WTC11 (cell line): ENCODE measurements around the gene KRTAP19-5. TPM values are rescaled to one million over a fixed set of nuclear protein-coding genes. Genes with fewer than 3 reads are reported as not detected.

Experiments
- ATAC-seq: fragments of 200-7000 bp; cut with Tn5 transposase; 2 replicates; pipeline ENCODE4 v1.10.0; 2021; ENCODE audit warnings: mild to moderate bottlenecking, moderate library complexity
- CTCF ChIA-PET: fragments of 300-600 bp; sonication (Branson Sonifier 250); formaldehyde crosslinking; loops from one replicate; lab custom pipeline; 2021; ENCODE audit warnings: antibody characterized with exemption; lab: Charles Lee
- POLR2A ChIA-PET: fragments of 350-600 bp; sonication (Branson Sonifier 250); formaldehyde crosslinking; loops from one replicate; lab custom pipeline; 2021; ENCODE audit warnings: antibody characterized with exemption; lab: Charles Lee
- DNase-seq: peaks from one replicate; pipeline ENCODE4 v3.0.0; 2021; ENCODE audit warnings: low spot score
- H3K27ac Mint-ChIP-seq: 2 replicates; pipeline ENCODE4 v1.8.0; 2021; ENCODE audit warnings: mixed read lengths
- H3K27me3 Mint-ChIP-seq: 2 replicates; pipeline ENCODE4 v1.8.0; 2021; ENCODE audit warnings: low read depth, mild to moderate bottlenecking, moderate library complexity, mixed read lengths
- H3K36me3 Mint-ChIP-seq: 2 replicates; pipeline ENCODE4 v1.8.0; 2021; ENCODE audit warnings: mixed read lengths
- H3K4me1 Mint-ChIP-seq: 2 replicates; pipeline ENCODE4 v1.8.0; 2022; ENCODE audit warnings: mixed read lengths
- H3K4me3 Mint-ChIP-seq: 2 replicates; pipeline ENCODE4 v1.8.0; 2021; ENCODE audit warnings: mild to moderate bottlenecking, moderate library complexity, mixed read lengths
- H3K9me3 Mint-ChIP-seq: 2 replicates; pipeline ENCODE4 v1.8.0; 2021; ENCODE audit warnings: mixed read lengths
- AR ChIP-seq: fragments of 250-450 bp; sonication (Bioruptor Pico); IDR thresholded peaks from 2 replicates; pipeline ENCODE4 v1.9.0; 2021; ENCODE audit warnings: mild to moderate bottlenecking
- ARID4B ChIP-seq: sonication (generic); formaldehyde crosslinking; IDR thresholded peaks from 2 replicates; pipeline ENCODE4 v1.8.0; 2023; ENCODE audit warnings: missing genetic modification reagents, mild to moderate bottlenecking, borderline replicate concordance
- ATF3 ChIP-seq: sonication (generic); formaldehyde crosslinking; conservative IDR thresholded peaks from 2 replicates; pipeline ENCODE4 v1.8.1; 2022; ENCODE audit warnings: mild to moderate bottlenecking, missing genetic modification reagents
- ELF4 ChIP-seq: sonication (generic); formaldehyde crosslinking; IDR thresholded peaks from 2 replicates; pipeline ENCODE4 v1.8.1; 2022; ENCODE audit warnings: low read depth, mild to moderate bottlenecking, moderate library complexity, missing genetic modification reagents
- FOXJ3 ChIP-seq: sonication (generic); formaldehyde crosslinking; IDR thresholded peaks from 2 replicates; pipeline ENCODE4 v1.9.0; 2021; ENCODE audit warnings: missing genetic modification reagents, mild to moderate bottlenecking, borderline replicate concordance
- IRF2 ChIP-seq: sonication (generic); formaldehyde crosslinking; IDR thresholded peaks from 2 replicates; pipeline ENCODE4 v1.8.0; 2022; ENCODE audit warnings: low read depth, missing genetic modification reagents, borderline replicate concordance
- JUN ChIP-seq: sonication (generic); formaldehyde crosslinking; IDR thresholded peaks from 2 replicates; pipeline ENCODE4 v1.8.0; 2023; ENCODE audit warnings: mild to moderate bottlenecking, missing genetic modification reagents
- KAT7 ChIP-seq: sonication (generic); formaldehyde crosslinking; IDR thresholded peaks from 2 replicates; pipeline ENCODE4 v1.8.1; 2023; ENCODE audit warnings: missing genetic modification reagents, mild to moderate bottlenecking, borderline replicate concordance
- MYBL2 ChIP-seq: sonication (generic); formaldehyde crosslinking; IDR thresholded peaks from 2 replicates; pipeline ENCODE4 v1.8.1; 2023; ENCODE audit warnings: mild to moderate bottlenecking, moderate library complexity, missing genetic modification reagents
- RELA ChIP-seq: sonication (generic); formaldehyde crosslinking; IDR thresholded peaks from 2 replicates; pipeline ENCODE4 v1.8.1; 2022; ENCODE audit warnings: missing genetic modification reagents, mild to moderate bottlenecking, borderline replicate concordance
- ZBTB43 ChIP-seq: sonication (generic); formaldehyde crosslinking; IDR thresholded peaks from 2 replicates; pipeline ENCODE4 v1.8.1; 2023; ENCODE audit warnings: mild to moderate bottlenecking, missing genetic modification reagents
- ZMAT4 ChIP-seq: fragments of 250-450 bp; sonication (Bioruptor Pico); IDR thresholded peaks from 2 replicates; pipeline ENCODE4 v1.9.0; 2021; ENCODE audit warnings: mild to moderate bottlenecking
- ZSCAN18 ChIP-seq: fragments of 250-450 bp; sonication (Bioruptor Pico); IDR thresholded peaks from 2 replicates; pipeline ENCODE4 v2.1.2; 2022; ENCODE audit warnings: mild to moderate bottlenecking, moderate library complexity
- total RNA-seq: library from RNA; stranded (reverse); gene quantifications from 3 replicates; pipeline ENCODE4 v1.2.3, GENCODE V29; 2021

The KRTAP19-5 gene
- total RNA-seq, 1 experiment from 2014 or later, result not detected

GRCh38 chr21:30482130-30482529 lies 19.8 kb downstream of the KRTAP19-5 start (continued):
- no peak for TF ChIP-seq FOXJ3 (CRISPR knock-in tag)
- no peak for TF ChIP-seq MYBL2 (CRISPR knock-in tag)
- TF ChIP-seq ATF3 (CRISPR knock-in tag), result no peak
- TF ChIP-seq ARID4B (CRISPR knock-in tag), result no peak
- no peak for TF ChIP-seq AR (CRISPR knock-in tag)
- TF ChIP-seq ZMAT4 (CRISPR knock-in tag), result no peak
- TF ChIP-seq KAT7 (CRISPR knock-in tag), result no peak
- no peak for TF ChIP-seq IRF2

GRCh38 chr21:30480145-30480544 lies 21.8 kb downstream of the KRTAP19-5 start, which contains the start of gene KRTAP19-1:
KRTAP19-1 (minus strand) TSS chr21:30480367; CDS start chr21:30480317, 50 bp downstream.
- TF ChIP-seq ELF4, result no peak
- no peak for TF ChIP-seq ZSCAN18
- TF ChIP-seq ZBTB43 (CRISPR knock-in tag), result no peak
- TF ChIP-seq JUN (CRISPR knock-in tag), result no peak
- no peak for TF ChIP-seq RELA (CRISPR knock-in tag)
- ATAC-seq, result no peak
- DNase-seq, result no peak
- Mint-ChIP-seq H3K4me3 (no peak within 1 kb of the TSS), H3K9me3 (peaks cover 8% of the 10 kb centered on the region), H3K4me1 (peaks cover 4% of the 10 kb centered on the region; the same call in 1 of the 2 replicates), H3K27me3 (no peaks in the 10 kb centered on the region), H3K27ac (no peak within 1 kb of the TSS), H3K36me3 (peaks cover 3% of the 10 kb centered on the region)
- CTCF ChIA-PET, result no interaction called here
- POLR2A ChIA-PET, result no interaction called here
